CD4-positive, alpha-beta T cell treated with Interleukin-15 for 4 hours (primary cell): Measurements from ENCODE around the gene CSAD.
"Not testable (repeated sequence)": the region's sequence is repeated elsewhere in the genome, so short reads cannot be mapped to it uniquely, and the experiment has no call there.

ENCODE experiments used
- DNase-seq: peaks from one replicate; pipeline ENCODE4 v3.0.0-alpha.2; 2020; ENCODE audit warnings: low spot score

CSAD gene

DNA sequence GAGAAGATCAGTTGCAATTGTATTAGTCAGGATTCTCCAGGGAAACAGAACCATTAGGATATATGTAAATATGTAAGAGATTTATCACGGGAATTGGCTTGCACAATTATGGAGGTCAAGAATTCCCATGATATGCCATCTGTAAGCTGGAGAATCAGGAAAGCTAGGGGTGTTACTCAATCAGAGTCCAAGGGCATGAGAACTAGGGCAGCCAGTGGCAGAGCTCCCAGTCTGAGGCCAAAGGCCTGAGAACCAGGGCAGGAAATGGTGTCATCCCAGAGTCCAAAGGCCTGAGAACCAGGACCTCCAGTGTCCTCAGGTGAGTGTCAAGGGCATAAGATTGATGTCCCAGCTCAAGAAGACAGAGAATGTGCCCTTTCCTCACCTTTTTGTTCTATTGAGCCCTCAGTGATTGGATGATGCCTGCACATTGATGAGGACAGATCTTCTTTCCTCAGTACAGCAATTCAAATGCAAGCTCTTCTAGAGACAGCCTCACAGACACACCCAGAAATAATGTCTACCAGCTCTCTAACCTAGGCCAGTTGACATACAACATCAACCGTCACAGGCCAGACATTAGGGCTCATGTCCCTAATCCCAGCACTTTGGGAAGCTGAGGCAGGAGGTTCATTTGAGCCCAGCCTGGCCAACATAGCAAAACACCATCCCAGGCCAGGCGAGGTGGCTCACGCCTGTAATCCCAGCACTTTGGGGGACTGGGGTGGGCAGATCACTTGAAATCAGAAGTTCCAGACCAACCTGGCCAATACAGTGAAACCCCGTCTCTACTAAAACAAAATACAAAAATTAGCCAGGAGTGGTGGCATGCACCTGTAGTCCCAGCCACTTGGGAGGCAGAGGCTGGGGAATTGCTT lies 35.1 kb downstream of the CSAD start:
- no peak for DNase-seq

GRCh38 chr12:53143355-53143754 lies 37.4 kb downstream of the CSAD start:
- DNase-seq: no peak

DNA sequence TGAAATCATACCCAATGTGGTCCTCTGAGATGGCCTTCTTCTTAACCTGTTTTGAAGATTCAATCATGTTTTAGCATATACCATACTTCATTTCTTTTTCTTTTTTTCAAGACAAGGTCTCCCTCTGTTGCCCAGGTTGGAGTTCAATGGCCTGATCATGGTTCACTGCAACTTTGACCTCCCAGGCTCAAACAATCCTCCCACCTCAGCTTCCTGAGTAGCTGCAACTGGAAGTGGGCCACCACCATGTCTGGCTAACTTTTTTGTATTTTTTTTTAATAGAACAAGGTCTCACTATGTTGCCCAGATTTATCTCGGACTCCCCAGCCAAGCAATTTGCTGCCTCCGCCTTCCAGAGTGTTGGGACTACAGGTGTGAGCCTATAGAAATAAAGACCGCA lies 47.0 kb downstream of the CSAD start:
- no peak for DNase-seq

- no peak for DNase-seq
Observed at GRCh38 chr12:53131844-53132243, 48.9 kb downstream of the CSAD start.

DNA sequence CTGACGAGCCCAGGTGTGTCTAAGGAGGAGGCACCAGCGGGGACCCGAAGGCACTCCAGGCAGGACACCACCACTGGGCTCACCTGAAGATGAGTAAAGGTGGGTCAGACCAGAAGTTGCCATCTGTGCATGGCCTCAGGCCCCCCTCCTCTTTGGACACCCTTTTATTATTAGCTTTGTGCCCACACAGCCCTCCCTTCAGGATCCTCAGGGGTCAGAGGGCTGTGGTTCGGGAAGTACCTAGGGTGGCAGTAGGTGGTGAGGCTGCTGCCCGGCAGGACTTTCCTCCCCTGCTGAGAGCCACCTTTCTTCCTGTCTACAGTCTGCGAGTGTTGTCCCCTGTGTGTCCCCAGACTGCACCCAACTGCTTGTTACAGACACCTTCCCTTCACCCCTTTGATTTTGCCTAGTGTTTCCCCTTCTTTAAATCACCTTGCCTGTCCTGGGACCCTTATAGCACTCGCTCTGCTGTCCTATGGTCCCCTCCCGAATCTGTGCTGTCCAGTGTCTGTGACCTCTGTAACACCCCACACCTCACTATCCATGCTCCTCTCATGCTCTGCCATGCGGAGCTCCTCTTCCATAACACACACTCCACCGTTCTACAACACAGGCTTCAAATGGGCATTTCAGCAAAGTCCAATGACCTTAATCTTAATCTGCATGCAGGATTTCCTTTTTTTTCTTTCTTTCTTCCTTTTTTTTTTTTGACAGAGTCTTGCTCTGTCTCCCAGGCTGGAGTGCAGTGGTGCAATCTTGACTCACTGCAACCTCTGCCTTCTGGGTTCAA lies 51.8 kb downstream of the CSAD start:
- DNase-seq: no peak

DNA sequence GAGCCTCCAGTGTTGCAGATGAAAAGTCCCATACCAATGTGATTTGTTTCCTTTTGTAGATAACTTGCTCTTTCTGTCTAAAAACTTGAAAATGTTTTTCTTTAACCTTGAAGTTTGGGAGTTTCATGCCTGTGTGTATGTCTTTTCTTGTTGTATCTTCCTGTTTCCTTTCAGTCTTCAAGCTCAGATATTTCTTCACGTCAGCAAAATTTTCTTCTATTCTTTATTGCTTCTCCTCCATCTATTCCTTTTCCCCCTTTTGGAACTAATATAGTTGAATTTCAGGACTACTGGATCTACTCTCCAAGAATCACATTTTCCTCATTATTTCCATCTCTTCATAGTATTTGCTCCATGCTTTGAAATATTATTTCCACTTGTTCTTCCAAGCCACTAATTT lies 53.6 kb downstream of the CSAD start:
- DNase-seq: no peak

- DNase-seq: no peak
Observed at GRCh38 chr12:53124352-53124723, 56.4 kb downstream of the CSAD start.

DNA sequence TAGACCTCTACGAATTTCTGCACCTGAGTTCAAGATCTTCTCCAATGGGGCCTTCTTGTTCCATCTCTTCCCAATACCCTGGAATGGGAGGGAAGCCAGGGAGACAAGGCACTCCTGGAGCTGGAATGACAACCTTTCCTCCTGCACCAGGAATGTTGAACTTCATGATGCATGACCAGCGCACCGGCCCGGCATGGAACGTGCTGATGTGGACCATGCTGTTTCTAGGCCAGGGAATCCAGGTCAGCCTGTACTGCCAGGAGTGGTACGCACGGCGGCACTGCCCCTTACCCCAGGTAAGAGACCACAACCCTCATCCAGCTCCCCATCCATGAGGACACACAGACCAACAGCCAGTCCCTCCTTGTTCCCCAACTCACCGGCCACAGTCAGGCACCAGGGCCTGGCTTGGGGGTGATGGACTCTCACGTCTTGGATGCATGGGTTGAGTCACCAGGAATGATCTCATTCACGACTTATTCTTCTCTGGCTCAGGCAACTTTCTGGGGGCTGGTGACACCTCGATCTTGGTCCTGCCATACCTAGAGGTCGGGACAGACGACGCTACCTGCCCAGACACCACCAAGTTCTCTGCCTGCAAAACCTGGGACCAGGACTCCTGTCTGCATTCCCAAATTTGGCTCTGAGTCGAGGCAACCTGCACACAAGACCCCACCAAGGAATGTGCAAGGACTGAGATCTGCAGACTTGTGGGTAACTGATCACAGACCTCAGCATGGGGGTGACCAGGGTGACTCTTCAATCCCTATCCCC lies 57.0 kb downstream of the CSAD start:
- DNase-seq: no peak

- DNase-seq: no peak
Observed at GRCh38 chr12:53122961-53123468, 57.7 kb downstream of the CSAD start.

DNA sequence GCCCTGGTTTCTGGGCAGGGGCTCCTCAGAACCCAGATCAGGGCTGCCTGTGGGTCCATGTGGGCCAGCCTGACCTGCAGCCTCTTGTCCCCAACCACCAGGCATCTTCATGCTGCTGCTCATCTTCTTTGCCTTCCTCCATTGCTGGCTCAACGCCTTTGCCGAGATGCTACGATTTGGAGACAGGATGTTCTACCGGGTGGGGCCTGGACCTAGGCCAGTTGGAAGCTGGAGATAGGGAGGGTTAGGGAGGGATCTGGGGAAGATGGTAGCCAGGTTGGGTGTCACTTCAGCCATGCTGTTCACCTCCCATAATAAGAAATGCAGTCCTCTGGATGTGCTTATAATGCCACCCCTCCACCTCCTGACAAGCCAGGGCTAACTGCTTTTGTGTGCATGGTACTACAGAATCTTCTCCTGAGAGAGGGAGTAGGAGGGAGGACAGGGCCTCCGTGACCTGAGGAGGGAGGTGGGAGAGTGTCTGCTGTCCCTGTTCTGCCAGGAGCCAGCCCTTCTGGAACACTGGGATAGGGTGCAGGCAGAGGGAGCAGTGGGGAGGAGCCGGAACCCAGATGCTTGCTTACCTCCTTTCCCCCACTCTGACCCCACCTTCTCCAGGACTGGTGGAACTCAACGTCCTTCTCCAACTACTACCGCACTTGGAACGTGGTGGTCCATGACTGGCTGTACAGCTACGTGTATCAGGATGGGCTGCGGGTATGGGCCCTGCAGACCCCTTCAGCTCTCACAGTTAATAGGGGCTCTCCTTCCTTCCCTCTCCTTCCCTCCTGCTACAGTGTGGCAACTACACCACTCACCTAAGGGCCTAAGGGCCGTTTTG lies 59.8 kb downstream of the CSAD start:
- no peak for DNase-seq

- DNase-seq: no peak
Observed at GRCh38 chr12:53118751-53119300, 61.9 kb downstream of the CSAD start.

DNA sequence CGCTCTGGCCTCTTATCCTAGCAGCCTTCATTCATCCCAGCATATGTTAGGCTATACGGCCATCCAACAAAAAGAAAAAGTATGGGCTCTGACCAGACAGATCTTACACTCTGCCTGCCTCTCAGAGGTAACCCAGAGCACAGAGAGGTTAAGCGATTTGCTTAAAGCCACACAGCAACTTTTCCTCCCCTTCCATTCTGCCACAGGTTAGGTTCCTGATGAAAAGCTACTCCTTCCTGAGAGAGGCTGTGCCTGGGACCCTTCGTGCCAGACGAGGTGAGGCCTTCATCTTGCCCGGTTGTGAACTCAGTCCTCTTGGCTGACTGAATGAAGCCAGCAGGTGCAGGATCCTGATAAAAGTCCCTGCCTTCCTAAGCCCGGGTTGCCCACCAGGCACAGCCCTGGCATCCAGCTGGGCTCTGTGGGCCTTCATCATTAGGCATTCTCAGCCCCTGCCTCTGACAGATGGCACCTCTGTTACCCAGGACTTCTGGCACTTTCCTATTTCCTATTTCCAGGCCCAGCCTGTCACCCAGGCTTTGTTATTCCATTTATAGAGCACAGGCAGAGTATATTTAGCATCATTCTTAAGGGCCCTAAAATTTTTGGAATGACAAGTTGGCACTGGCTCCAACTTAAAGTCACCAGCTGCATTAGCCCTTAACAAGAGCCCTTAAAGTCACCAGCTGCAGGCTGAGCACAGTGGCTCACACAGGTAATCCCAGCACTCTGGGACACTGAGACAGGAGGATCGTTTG lies 64.7 kb downstream of the CSAD start:
- DNase-seq: no peak

DNA sequence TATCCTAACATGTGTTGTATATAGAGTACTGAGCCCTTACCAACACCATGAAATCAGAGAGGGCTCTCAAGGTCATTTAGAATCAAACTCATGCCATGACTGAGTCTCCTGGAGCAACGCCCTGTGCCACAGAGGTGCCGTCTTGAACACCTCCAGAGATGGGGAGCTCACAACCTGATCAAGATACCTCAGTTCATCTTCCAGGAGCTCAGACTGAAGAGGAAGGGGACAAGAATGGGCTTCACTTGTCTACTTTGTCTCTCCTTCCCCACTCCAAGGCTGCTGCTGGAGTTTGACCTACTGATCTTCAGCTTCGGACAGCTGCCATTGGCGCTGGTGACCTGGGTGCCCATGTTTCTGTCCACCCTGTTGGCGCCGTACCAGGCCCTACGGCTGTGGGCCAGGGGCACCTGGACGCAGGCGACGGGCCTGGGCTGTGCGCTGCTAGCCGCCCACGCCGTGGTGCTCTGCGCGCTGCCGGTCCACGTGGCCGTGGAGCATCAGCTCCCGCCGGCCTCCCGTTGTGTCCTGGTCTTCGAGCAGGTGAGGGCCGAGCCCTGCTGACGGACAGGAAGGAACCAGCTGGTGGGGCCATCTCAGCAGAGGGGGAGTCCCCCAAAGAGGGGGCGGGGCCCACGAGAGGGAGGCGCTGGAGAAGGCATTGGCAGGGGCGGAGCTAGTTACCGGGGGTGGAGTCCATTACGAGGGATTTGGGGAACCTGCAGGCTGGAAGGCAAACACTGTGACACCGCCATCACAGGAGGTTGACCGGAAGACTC lies 65.4 kb downstream of the CSAD start:
- no peak for DNase-seq

DNA sequence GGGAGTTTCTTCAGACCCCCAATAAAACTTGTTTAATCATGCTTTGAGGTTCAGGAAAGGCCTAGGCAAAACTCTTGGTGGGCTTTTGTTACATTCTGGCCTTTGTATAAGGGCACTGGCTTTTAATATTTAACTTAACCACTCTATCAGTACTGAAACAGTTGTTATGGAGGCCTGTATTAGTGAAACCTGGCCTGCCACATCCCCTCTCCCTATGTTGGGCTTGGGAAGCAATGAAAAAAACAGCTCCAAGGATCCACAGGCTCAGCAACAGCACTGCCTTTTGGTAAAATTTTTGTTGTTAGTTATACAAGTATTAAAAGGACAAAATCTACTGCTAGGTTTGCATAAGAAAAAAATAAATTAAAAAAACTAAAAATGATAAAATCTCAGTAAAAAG lies 66.8 kb downstream of the CSAD start:
- no peak for DNase-seq

DNA sequence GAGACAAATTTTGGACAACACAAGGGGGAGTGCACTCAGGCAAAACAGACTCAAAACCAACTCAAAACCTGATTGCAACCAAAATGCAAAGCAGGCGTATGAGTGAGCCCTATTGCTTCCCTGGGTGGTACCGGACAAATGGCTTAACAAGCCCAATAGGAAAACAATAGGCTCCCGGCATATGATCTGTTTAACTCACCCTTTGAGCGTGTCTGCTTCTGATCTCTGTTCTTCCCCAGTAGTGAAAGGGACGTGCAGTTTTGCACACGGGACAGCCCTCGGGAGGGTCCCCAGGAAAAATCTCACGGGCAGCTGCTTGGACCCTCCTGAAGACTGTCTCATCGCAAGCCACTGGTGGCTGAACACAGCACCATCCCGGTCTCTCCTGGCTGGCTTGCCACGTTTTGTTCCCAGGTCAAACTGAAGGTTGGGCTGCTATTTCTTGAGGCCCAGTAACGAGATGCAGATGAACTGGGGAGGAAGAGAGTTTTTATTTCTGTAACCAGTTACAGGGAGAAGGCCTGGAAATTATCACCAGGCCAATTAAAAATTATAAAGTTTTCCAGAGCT lies 67.5 kb downstream of the CSAD start:
- DNase-seq: no peak

DNA sequence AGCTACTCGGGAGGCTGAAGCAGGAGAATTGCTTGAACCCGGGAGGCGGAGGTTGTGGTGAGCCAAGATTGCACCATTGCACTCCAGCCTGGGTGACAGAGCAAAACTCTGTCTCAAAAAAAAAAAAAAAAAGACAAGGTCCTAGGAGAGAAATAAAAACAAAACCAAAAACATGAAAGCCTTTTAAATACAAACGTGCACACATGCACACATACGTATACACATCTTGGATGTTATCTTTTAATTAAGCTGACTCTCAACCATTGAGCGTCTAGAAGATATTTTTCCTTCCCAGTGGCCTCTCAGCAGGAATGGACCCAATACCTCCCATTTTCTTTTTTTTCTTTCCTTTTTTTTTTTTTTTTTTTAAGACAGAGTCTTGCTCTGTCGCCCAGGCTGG lies 68.3 kb downstream of the CSAD start:
- DNase-seq: not testable (repeated sequence)
